Fibroblast of skin of left quadriceps (primary cell): ENCODE measurements around the gene SH3RF2.
A peak's percentile ranks its signal among the peaks of the same experiment; 100 is the strongest.

Experiments used
- DNase-seq, 2 experiments: peaks; one replicate each; pipeline ENCODE4 v3.0.0-alpha.2; 2013; ENCODE audit warnings: low read depth in 2 of 2

The SH3RF2 gene

GRCh38 chr5:145920542-145921210 lies 15.7 kb upstream of the SH3RF2 start:
- no peak for DNase-seq

- no peak for DNase-seq
Measured at GRCh38 chr5:145921211-145921610, 15.2 kb upstream of the SH3RF2 start.

DNA sequence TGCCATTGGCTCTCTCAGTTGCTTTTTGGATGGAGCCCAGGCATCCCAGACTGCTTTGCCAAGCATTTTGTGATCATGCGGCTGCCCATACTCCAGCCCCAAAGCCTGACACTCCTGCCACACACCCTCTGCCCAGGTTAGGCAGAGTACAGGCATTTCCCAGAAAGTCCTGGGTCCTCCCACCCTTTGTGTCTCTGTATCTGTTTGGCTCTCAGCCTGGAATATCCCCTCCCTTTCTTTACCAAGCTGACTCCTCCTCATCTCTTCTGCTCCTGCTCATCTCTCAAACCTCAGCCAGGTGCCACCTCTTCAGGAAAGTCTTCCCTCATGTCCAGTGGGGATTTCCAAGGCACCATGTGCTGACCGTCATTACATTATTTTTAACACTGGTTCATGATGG lies 14.3 kb upstream of the SH3RF2 start:
- DNase-seq = no peak

GRCh38 chr5:145923405-145923804 lies 13.0 kb upstream of the SH3RF2 start:
- no peak for DNase-seq

GRCh38 chr5:145924849-145925248 lies 11.5 kb upstream of the SH3RF2 start:
- DNase-seq = no peak

DNA sequence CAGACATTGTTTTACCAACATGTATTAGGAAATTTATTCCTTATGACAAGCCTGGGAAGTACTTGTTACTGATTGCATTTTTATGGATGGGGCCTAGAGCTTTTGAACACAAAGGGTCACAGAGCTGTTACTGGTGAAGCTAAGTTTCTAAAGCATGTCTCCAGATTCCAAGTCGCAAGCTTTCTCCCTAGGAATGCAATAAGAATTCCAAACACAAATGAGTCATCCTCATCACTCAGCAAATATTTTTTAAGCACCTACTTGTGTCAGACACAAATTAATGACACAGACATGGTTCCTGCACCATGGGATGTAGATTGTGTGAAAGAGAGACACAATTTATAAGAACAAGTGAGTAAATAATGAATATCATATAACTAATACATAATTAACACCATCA lies 11.0 kb upstream of the SH3RF2 start:
- DNase-seq = peak; percentile 93

- peak; percentile 89 to 90 for DNase-seq
Measured at GRCh38 chr5:145925803-145926202, 10.6 kb upstream of the SH3RF2 start.

- DNase-seq = no peak
Measured at GRCh38 chr5:145931718-145932117, 4.7 kb upstream of the SH3RF2 start.

DNA sequence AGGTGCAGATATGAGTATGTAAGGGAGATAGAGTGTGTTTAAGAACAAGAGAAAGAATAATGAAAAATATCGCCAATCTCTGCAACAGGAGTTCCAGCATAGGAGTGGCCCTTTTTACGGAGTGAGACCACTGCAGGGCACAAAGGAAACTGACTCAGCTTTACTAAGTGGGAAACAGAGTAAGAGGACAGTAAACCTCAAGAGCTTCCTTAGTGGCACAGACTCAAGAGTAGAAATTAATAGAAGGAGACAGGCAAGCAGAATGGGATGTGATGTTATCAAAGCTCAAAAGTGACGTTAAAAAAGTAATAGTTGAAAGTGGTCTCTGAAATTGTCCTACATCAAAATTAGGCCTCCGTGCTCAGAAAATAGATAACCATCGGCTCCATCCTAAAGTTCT lies 2.1 kb upstream of the SH3RF2 start:
- DNase-seq = no peak

DNA sequence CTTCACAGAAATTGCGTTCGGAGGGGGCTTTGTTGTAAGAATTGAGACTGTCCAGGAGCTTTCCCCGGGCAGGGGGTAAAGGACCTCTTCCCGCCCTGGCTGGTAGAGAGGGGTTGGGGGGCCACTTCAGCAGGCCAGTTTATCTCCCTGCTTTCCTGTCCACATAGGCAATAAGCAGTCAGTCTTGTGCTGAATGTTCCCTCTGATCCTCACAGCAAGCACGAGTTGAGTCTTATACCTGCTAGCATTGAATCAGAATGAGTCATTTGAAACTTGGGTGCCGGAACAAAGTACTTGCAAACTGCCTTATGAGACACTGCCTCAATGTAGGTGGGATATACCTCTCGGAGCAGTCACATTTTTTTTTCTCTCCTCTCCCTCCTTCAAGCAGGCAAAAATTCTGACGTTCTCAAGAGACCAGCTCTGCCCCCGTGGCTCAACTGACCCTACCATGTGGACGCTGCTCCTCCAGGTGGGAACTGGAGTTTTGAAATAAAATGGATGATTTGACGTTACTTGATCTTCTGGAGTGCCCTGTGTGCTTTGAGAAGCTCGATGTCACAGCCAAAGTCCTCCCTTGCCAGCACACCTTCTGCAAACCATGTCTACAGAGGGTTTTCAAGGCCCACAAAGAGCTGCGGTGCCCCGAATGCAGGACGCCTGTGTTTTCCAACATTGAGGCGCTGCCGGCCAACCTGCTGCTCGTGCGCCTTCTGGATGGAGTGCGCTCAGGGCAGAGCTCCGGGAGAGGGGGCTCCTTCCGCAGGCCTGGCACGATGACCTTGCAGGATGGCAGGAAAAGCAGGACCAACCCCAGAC lies 1.3 kb downstream of the SH3RF2 start:
- no peak for DNase-seq

- no peak for DNase-seq
Measured at GRCh38 chr5:145938776-145939539, 2.6 kb downstream of the SH3RF2 start.

GRCh38 chr5:145939540-145940065 lies 3.2 kb downstream of the SH3RF2 start:
- DNase-seq = no peak

GRCh38 chr5:145941096-145941447 lies 4.7 kb downstream of the SH3RF2 start:
- DNase-seq = no peak

DNA sequence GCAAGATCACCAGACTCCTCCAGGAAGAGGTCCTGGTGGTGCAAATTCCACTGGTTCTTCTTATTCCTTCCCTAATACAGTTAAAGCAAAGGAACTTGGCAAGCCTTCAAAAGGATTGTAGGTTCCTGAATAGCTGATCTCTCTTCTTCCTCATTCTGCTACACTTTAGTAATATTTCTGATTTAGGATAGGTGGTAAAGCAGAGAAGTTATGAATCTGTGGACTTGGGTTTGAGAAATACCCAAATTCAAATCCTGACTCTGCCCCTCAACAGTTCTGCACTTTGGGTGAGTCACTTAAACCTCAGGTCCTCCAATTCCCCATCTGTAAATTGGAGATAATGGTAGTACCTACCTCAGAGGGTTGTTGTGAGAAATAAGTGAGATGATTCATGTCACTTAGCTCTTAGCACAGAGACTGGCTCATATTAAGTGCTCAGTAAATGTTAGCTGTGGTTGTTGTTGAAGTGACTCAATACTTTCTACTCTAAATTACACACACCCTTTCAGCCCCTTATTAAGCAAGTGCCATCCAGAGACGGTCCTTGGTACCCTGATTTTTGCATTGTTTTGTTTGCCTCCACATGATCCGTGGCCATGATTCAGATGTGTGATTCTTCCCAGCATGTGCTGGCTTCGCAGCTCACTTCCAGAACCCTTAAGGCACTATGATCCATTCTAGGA lies 5.2 kb downstream of the SH3RF2 start:
- no peak for DNase-seq

- DNase-seq = no peak
Measured at GRCh38 chr5:145942201-145942600, 5.8 kb downstream of the SH3RF2 start.

GRCh38 chr5:145942749-145943148 lies 6.4 kb downstream of the SH3RF2 start:
- DNase-seq = no peak

GRCh38 chr5:145943674-145944121 lies 7.3 kb downstream of the SH3RF2 start:
- DNase-seq = no peak

GRCh38 chr5:145944328-145944727 lies 8.0 kb downstream of the SH3RF2 start:
- no peak for DNase-seq

DNA sequence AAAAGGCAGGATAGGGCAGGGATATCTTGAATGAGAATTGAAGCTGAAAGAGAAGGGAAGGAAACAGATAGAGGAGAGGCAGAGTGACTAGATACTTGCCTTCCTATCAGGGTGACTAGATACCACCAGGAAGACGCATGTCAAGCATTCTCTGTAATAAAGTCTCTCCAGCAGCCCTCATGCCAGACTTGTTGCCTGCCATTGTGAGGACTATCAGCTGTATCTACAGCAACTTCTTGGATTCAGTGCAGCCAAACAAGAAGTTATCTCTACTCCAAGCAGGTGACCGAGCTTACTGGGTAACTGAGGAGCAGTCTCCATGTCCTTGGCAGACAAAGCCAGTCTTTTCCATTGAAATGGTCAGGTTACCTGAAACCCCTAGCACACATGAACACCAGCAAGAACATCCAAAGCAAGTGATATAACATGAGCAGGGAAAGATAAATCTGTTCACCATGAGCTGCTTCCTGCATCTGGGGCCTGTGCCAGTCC lies 9.3 kb downstream of the SH3RF2 start:
- DNase-seq = no peak

- no peak for DNase-seq
Measured at GRCh38 chr5:145946112-145946861, 9.9 kb downstream of the SH3RF2 start.

GRCh38 chr5:145947581-145947980 lies 11.2 kb downstream of the SH3RF2 start:
- no peak for DNase-seq
